Measurements from ENCODE around the gene HIVEP3. TPM values are rescaled to one million over a fixed set of nuclear protein-coding genes. Genes with fewer than 3 reads are reported as not detected.
"Not testable (repeated sequence)": the region's sequence is repeated elsewhere in the genome, so short reads cannot be mapped to it uniquely, and the experiment has no call there.

Gene HIVEP3
- polyA plus RNA-seq, 4 donors, result 3.5 to 4.8 (median 4.6) TPM

GRCh38 chr1:41924911-41925310 is 6.2 kb upstream of the HIVEP3 start:
- DNase-seq (ENCODE audit: low read depth in 4 of 4, low spot score in 2 of 4), result no peak

GRCh38 chr1:41921271-41921670 is 2.5 kb upstream of the HIVEP3 start:
- DNase-seq (ENCODE audit: low read depth in 4 of 4, low spot score in 2 of 4), result not testable (repeated sequence)

DNA sequence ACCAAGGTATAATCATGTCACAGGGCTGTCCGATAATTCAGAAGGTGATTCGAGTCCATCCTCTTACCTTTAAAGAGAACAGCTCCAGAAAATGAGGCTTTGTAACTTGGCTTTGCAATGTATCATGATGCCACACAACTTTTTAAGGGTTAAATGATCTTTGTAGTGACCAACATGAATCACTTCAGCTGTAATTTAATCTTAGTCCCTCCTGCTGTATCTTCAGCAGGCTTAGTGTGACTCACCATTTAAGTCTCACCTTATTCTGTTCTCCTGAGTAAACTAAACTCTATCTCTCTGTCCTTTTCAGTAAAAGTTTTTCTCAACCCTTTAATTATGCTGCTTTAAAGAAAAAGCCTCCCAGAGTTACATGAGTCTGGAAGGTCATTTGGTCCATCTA is 1.9 kb upstream of the HIVEP3 start:
- no peak for DNase-seq (ENCODE audit: low read depth in 4 of 4, low spot score in 2 of 4)

DNA sequence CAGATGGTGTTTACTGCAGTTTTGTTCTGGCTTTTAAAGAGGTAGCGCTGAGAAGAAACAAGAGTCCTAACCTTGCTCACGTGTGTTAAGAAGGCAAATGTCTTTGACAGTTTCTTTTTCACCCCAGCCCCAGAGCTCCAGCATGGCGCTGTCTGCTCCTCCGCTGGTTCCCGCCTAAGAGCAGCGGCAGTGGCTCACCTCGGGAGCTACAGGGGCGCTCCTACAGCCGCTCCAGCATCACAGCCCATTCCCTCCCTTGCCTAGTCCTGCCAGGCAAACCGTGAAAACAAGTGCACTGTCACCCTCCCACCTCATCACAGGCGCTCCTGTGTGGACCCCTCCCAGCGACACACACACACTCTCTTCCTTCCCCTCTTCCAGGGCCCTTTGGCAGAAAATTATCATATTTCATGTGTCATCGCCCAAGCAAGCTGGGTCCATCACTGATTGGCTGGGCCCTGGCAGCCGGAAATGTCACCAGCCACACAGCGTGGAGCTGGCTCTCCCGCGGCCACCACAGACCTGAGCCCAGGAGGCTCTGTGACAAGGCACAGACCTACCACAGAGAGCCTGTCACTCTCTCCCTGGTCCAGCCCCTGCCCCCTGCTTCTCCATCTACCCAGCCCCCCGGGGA is 1.2 kb upstream of the HIVEP3 start:
- no peak for DNase-seq (ENCODE audit: low read depth in 4 of 4, low spot score in 2 of 4)

GRCh38 chr1:41919131-41919530 is 409 bp upstream of the HIVEP3 start:
- no peak for DNase-seq (ENCODE audit: low read depth in 4 of 4, low spot score in 2 of 4)

GRCh38 chr1:41917835-41918449 is 780 bp downstream of the HIVEP3 start:
- DNase-seq (ENCODE audit: low read depth in 4 of 4, low spot score in 2 of 4), result no peak

GRCh38 chr1:41917076-41917475 is 1.6 kb downstream of the HIVEP3 start:
- no peak for DNase-seq (ENCODE audit: low read depth in 4 of 4, low spot score in 2 of 4)

DNA sequence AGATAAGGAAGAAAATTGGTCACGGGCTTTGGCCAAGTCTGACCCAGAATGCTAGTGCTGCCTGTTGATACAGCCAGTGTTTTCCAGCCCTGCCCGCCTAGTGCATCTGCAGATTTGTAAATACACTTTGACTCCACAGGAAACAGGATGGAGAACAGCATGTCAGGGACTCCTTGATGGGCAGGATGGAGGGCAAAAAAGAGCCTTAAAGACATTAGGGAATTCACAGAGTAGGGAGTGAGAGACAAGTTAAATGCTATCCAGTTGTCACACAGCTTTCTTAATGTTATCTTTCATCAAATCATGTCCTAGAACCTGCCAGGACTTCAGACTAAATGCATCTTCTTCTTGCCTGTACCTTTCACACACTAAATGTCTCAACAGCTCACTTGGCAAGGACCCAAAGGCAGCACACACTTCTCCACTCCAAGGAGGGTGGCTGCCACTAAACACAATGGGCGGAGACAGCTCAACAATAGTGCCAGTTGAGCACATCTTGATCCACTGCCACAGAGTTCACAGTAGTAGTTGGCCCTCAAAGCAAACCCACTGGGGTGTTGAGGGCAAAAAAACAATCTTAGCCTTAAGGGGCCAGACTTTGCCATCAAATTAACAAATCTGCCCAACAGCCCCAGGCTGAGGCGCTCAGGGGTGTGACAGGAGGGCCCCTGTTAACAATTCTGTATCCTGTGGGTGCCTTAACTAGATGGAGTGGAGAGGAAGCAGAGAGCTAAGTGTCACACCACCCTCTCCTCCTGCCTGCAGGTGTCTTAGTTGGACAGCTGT is 2.7 kb downstream of the HIVEP3 start:
- no peak for DNase-seq (ENCODE audit: low read depth in 4 of 4, low spot score in 2 of 4)

DNA sequence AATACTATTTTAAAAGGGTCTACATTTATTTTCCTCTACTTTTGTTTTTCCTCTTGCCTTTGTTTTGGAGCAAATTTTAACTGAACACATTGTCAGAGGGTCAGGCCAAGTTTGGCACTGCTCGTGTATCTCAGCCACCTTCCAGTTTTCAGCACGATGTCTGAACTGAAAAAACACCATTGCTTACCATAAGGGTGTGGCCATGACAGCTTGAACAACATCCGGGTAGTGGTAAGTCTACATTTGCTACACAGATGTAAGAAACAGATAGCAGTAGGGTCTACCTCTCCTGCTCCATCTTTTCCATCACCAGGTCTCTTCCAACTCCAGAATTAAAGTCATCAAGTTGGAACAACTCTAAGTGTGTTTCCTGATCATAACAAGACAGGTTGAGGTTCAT is 4.2 kb downstream of the HIVEP3 start:
- no peak for DNase-seq (ENCODE audit: low read depth in 4 of 4, low spot score in 2 of 4)

GRCh38 chr1:41913014-41913413 is 5.7 kb downstream of the HIVEP3 start:
- DNase-seq (ENCODE audit: low read depth in 4 of 4, low spot score in 2 of 4), result no peak

DNA sequence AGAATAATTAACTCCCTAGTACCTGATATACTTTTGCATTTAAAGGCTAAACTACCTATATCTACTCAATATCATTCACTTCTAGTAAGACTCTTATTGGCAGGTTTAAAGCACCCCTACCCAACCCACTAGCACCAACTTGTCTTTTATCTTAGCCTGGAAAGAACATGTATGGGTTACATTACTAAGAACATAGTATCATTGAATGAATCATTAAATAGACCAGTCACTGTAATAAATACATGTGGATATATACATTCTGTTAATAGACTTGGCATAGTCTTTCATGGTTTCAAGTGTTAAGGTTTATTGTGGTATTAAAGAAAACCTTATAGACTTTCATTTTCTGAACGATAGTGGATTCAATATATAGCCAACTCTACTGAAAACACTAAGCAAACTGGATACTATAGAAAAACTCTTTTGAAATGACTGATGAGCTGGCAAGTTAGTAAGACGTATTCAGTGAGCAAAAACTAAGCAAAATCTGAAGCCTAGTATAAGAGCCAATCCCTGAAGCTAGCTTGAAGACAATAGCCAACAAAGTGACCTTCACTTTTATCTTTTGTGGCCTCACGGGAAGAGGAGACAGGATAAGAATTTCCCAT is 10.3 kb downstream of the HIVEP3 start:
- DNase-seq (ENCODE audit: low read depth in 4 of 4, low spot score in 2 of 4), result no peak

DNA sequence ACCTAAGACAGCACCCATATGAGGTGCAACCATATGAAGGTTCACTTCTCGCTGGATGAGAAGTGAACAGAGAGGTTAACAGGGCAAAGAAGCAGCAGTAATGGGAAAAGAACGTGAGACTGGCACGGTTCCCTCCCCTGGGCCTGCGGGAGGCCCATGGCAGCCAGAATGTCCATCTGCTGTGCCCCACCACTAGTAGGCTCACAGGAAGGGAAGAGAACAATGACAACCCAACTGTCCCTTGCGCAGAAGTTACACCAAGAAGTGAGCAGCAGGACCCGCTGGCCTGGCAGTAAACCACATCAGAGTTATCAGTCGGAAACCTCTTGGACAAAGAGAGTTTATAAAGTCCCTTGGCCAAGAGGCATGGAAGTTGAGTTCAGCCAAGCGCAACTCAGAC is 11.3 kb downstream of the HIVEP3 start:
- no peak for DNase-seq (ENCODE audit: low read depth in 4 of 4, low spot score in 2 of 4)

- DNase-seq (ENCODE audit: low read depth in 4 of 4, low spot score in 2 of 4), result no peak
These were observed 11.8 kb downstream of the HIVEP3 start for GRCh38 chr1:41906943-41907342.

GRCh38 chr1:41905093-41905675 is 13.5 kb downstream of the HIVEP3 start:
- no peak for DNase-seq (ENCODE audit: low read depth in 4 of 4, low spot score in 2 of 4)

GRCh38 chr1:41902664-41903063 is 16.1 kb downstream of the HIVEP3 start:
- no peak for DNase-seq (ENCODE audit: low read depth in 4 of 4, low spot score in 2 of 4)

DNA sequence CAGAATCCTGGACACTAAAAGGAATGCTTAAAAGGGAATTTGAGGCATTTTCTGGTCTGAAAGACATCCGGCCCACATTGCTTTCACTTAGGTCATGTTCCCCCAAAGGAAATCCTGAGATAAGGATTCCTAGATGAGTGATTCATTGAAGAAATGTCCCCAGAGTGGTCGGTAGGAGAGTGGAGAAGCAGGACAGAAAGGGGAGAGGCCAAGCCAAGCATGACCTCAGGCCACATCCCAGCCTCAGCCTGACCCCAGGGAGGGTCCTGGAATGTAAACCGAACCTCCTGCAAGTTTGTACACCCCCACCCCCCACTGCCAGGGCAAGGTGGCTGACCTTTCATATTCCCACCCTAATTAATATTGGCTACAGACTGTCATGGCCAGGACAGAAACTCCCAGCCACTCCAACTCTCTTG is 16.6 kb downstream of the HIVEP3 start:
- DNase-seq (ENCODE audit: low read depth in 4 of 4, low spot score in 2 of 4), result no peak

DNA sequence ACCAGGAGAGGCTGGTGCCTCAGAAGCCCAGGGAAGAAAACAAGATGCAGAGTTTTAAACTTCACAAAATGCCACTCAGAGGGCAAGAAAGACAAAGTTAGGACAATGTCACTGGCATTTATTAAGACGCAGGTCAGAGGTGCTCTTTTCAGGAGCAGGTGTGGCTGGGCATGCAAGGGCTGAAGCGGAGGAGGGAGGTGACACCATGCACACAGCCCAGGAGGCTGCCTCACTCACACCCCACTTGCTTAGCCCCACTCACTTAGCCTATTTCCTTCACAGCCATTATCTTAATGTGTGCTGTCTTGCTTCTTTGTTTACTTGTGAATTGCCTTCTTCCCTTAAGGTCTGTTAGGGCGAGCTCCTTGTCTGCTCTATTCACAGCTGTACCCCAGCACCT is 17.2 kb downstream of the HIVEP3 start:
- no peak for DNase-seq (ENCODE audit: low read depth in 4 of 4, low spot score in 2 of 4)

DNA sequence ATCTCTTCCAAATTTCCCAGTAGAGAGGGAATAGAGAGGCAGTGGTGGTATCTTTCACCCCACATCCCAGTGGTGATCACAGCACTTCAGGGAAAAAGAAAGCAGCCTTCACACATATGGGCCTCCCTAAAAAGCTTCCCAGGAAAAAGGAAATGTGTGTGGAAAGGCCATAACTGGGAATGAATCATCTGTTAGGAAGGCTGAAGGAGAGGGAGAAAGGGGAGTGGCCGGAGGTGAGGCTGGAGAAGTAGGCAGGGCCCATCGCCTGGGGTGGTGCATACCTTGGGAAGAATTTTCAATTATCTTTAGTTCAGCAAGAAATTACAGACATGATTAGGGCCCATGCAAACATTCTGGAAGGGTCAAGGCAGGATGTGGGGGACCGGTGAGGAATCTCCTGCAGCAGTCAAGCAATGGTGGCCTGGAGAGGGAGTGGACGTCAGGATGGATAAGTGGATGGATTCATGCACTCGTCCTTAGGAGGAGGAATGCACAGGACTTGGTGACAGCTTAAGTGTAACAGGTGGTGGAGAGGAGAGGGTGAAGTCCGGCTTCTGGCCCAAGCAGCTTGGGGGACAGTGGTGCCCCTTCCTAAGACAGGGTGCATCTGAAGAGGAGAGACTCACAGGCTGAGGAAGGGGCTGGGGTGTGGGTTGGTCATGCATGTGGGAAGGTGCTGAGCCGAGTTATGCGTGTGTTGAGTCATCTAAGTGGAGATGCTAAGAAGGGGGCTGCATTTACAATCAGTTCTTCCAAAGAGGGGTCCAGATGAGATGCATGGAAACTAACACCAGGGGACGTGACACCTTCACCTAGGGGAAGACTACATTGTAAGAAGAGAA is 17.9 kb downstream of the HIVEP3 start:
- DNase-seq (ENCODE audit: low read depth in 4 of 4, low spot score in 2 of 4), result no peak

GRCh38 chr1:41898191-41898713 is 20.5 kb downstream of the HIVEP3 start:
- DNase-seq (ENCODE audit: low read depth in 4 of 4, low spot score in 2 of 4), result no peak

DNA sequence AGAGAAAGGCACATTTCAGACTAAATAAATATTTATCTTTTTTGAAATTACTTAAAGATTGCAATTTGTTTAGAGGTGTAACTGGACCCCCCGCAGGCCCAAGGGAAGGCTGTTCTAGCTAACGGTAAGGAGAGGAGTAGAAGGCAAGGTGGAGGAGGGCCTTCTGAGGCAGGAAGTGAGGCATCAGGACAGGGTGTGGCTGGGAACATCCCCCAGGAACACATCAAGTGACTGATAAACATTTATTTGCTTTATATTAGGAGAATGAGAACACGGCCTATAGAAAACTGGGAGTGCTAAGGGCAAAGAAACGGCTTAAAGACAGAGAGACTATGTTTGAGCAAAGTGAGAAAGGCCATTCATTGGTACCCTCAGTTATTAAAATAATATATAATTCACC is 23.2 kb downstream of the HIVEP3 start:
- no peak for DNase-seq (ENCODE audit: low read depth in 4 of 4, low spot score in 2 of 4)

All from left renal cortex interstitium (tissue), 4 donors.